Neutrophil (primary cell): ENCODE results near the gene LTBP2.

Experiments used
- H3K27ac ChIP-seq: fragments of 200-600 bp; sonication (generic); 2 replicates; pipeline ENCODE4 v1.5.1; 2016; ENCODE audit warnings: mild to moderate bottlenecking, moderate library complexity
- H3K27me3 ChIP-seq: fragments of 200-600 bp; sonication (generic); 2 replicates; pipeline ENCODE4 v1.6.0; 2016; ENCODE audit warnings: mild to moderate bottlenecking
- H3K36me3 ChIP-seq: fragments of 200-600 bp; sonication (generic); 2 replicates; pipeline ENCODE4 v1.5.1; 2017
- H3K4me1 ChIP-seq, 2 experiments: fragments of 200-600 bp in 1 of 2; sonication (generic) in 1 of 2; 1 replicate in 1 of 2; 2 replicates in 1 of 2; pipeline versions ENCODE4 v1.5.1 to v1.6.1; 2013 to 2016; ENCODE audit warnings: low read depth in 1 of 2, low read length in 1 of 2, mild to moderate bottlenecking in 1 of 2, moderate library complexity in 1 of 2; ENCODE audit not compliant: control insufficient read depth in 1 of 2, insufficient read depth in 1 of 2
- H3K4me3 ChIP-seq, 2 experiments: fragments of 200-600 bp in 1 of 2; sonication (generic) in 1 of 2; 1 replicate in 1 of 2; 2 replicates in 1 of 2; pipeline ENCODE4 v1.5.1; 2013 to 2016; ENCODE audit warnings: low read depth in 1 of 2, low read length in 1 of 2, mild to moderate bottlenecking in 1 of 2, moderate library complexity in 1 of 2
- H3K9me3 ChIP-seq: fragments of 200-600 bp; sonication (generic); 2 replicates; pipeline ENCODE4 v1.5.1; 2016
- TF ChIP-seq, protein P1 (sequence below): fragments of 200-600 bp; sonication (generic); IDR thresholded peaks from 2 replicates; pipeline ENCODE4 v1.5.1; 2016; ENCODE audit warnings: antibody characterized with exemption

The LTBP2 gene

DNA sequence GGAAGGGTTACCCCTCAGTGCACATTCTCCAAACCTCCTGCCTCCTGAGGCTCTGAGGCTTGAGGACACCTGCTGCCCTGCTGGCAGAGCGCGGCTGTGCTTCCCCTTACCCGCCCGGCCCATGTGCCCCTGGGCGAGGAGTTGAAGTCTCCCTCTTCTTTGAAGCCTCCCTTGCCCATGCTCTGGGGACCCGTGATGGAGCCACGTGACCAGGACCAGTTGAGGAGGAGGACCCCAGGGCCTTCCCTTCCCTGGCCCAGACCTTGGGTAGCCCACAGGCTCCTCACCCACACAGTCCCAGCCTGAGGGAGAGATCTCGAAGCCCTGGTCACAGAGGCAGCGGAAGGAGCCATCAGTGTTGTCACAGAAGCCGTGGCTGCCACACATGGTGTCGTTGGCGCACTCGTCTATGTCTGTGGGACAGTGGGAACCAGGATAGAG, 105.6 kb downstream of the LTBP2 start:
- no peak overlapping the region for H3K27ac ChIP-seq
- no peak overlapping the region for H3K4me3 ChIP-seq
- no peaks in the 10 kb centered on the region for H3K27me3 ChIP-seq
- TF ChIP-seq, protein P1, sequence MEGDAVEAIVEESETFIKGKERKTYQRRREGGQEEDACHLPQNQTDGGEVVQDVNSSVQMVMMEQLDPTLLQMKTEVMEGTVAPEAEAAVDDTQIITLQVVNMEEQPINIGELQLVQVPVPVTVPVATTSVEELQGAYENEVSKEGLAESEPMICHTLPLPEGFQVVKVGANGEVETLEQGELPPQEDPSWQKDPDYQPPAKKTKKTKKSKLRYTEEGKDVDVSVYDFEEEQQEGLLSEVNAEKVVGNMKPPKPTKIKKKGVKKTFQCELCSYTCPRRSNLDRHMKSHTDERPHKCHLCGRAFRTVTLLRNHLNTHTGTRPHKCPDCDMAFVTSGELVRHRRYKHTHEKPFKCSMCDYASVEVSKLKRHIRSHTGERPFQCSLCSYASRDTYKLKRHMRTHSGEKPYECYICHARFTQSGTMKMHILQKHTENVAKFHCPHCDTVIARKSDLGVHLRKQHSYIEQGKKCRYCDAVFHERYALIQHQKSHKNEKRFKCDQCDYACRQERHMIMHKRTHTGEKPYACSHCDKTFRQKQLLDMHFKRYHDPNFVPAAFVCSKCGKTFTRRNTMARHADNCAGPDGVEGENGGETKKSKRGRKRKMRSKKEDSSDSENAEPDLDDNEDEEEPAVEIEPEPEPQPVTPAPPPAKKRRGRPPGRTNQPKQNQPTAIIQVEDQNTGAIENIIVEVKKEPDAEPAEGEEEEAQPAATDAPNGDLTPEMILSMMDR, result no peak
- no peaks in the 10 kb centered on the region for H3K4me1 ChIP-seq
- H3K36me3 ChIP-seq, result no peaks in the 10 kb centered on the region
- no peaks in the 10 kb centered on the region for H3K9me3 ChIP-seq

DNA sequence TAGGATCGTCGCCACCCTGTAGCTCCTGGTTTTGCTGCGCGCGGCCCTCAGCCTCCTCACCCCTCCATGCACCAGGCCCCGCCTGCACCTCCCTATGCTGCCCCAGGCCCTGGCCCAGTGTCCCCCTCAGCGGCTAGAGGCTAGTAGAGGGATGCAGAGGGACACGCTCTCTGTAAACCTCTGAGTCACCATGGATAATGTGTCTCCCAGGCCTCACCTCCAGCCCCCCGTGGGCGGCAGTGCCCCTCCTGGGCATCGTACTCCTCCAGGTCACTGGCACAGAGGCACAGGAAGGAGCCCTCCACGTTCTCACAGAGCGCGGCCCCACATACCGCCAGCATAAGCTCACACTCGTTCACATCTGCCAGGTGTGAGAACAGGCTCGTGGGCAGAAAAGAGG, 106.2 kb downstream of the LTBP2 start:
- TF ChIP-seq, protein P1, result no peak
- no peaks in the 10 kb centered on the region for H3K9me3 ChIP-seq
- H3K27me3 ChIP-seq, result no peaks in the 10 kb centered on the region
- H3K36me3 ChIP-seq, result peaks cover under 1% of the 10 kb centered on the region
- no peak overlapping the region for H3K27ac ChIP-seq
- no peaks in the 10 kb centered on the region for H3K4me1 ChIP-seq
- no peak overlapping the region for H3K4me3 ChIP-seq

DNA sequence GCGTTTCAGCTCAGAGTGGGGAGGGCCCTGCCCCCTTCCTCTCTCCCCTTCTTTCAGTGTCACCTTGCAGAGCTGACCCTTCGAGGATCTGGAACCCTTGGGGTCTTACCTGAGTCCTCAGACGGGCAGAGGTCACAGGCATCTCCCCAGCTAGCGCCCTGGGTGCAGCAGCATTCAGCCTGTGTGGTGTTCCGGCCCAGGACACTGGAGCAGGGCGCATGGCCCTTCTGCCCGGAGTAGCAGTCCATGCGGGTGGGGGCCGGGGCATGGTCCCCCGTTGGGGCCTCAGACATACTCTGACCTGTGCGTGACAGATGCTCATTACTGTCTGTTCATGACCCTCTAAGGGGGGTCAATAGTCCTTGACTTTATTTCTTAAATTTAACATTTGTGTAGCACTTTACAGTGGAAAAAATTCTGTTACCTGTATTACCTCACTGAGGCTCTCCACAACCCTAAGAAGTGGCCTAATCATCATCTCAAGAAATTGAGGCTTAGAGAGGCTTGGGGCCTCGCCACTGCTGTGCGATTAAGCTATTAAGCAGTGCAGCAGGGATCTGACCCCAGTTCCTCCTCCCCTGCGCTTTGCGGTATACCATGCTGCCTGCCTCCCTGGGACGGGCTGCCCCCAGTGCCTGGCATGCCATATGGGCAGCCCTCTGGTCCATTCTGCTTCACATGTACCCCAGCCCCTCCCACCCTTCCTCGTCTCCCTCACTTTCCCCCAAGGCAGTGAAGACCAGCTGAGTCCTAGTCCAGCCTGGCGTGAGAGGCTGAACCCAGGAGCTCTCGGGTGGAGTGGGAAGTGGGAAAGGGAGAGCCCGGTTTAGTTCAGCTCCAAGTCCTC, 106.9 kb downstream of the LTBP2 start:
- no peak overlapping the region for H3K27ac ChIP-seq
- H3K4me1 ChIP-seq, result no peaks in the 10 kb centered on the region
- H3K27me3 ChIP-seq, result no peaks in the 10 kb centered on the region
- TF ChIP-seq, protein P1, result no peak
- H3K9me3 ChIP-seq, result no peaks in the 10 kb centered on the region
- H3K4me3 ChIP-seq, result no peak overlapping the region
- H3K36me3 ChIP-seq, result peaks cover 7% of the 10 kb centered on the region

DNA sequence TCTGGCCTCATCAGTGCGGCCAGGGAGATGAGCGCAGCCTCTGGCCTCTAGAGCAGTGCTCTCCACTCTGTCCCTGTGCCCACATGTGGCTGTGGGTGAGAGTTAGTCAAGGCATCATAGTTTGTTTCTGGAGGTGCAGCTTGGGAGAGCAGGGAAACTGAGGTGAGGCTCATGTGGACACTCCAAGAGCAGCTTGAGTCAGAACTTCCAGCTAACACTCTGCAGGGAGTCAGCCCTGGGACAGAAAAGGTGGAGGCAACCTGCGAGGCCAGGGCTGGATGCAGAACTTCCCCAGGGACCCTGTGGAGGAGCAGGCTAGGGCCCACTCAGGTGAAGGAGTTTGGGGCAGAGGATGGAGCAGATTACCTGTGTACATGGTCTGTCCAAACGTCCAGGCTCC, 107.6 kb downstream of the LTBP2 start:
- Histone ChIP-seq H3K36me3 (peaks cover 7% of the 10 kb centered on the region), H3K27me3 (no peaks in the 10 kb centered on the region), H3K4me3 (no peak overlapping the region), H3K4me1 (no peaks in the 10 kb centered on the region), H3K27ac (no peak overlapping the region), H3K9me3 (no peaks in the 10 kb centered on the region)
- TF ChIP-seq, protein P1, result no peak

DNA sequence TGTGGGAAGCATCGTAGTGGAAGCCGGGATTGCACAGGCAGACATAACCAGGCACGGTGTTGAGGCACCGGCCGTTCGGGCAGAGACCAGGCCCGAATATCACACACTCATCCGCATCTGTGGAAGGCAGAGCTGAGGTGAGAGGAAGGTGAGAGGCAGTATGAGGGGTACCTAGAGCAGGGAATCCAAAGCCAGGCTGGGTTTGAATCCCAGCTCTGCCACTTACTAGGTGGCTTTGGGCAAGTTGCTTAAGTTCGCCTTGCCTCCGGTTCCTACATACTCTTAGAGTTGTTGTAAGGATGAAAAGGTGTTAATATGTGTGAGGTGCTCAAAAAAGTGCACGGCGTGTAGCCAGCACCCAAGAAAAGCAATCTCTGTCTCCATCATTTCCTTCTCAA, 108.1 kb downstream of the LTBP2 start:
- TF ChIP-seq, protein P1, result no peak
- no peak overlapping the region for H3K27ac ChIP-seq
- peaks cover 7% of the 10 kb centered on the region for H3K36me3 ChIP-seq
- no peak overlapping the region for H3K4me3 ChIP-seq
- no peaks in the 10 kb centered on the region for H3K4me1 ChIP-seq
- no peaks in the 10 kb centered on the region for H3K27me3 ChIP-seq
- H3K9me3 ChIP-seq, result no peaks in the 10 kb centered on the region
